T-helper 1 cell treated with Interleukin-12 subunit alpha and Interleukin-12 subunit beta and Interleukin-4 antibody, amounts not matched to agents 30 ng/mL and 1 ng/mL, for 36 hours (primary cell): Measurements from ENCODE around the gene KMT5B. TPM values are rescaled to one million over a fixed set of nuclear protein-coding genes. Genes with fewer than 3 reads are reported as not detected.

ENCODE experiments used
- intact Hi-C: fragments of 100-400 bp; cut with micrococcal nuclease; formaldehyde crosslinking; loops from one replicate; pipeline ENCODE4 v1.15.1; 2024
- total RNA-seq: library from RNA; stranded (reverse); gene quantifications from 2 replicates; pipeline ENCODE4 v1.2.3, GENCODE V29; 2022

Gene KMT5B
- total RNA-seq, 1 donor from 2014 or later: 36.7 TPM

DNA sequence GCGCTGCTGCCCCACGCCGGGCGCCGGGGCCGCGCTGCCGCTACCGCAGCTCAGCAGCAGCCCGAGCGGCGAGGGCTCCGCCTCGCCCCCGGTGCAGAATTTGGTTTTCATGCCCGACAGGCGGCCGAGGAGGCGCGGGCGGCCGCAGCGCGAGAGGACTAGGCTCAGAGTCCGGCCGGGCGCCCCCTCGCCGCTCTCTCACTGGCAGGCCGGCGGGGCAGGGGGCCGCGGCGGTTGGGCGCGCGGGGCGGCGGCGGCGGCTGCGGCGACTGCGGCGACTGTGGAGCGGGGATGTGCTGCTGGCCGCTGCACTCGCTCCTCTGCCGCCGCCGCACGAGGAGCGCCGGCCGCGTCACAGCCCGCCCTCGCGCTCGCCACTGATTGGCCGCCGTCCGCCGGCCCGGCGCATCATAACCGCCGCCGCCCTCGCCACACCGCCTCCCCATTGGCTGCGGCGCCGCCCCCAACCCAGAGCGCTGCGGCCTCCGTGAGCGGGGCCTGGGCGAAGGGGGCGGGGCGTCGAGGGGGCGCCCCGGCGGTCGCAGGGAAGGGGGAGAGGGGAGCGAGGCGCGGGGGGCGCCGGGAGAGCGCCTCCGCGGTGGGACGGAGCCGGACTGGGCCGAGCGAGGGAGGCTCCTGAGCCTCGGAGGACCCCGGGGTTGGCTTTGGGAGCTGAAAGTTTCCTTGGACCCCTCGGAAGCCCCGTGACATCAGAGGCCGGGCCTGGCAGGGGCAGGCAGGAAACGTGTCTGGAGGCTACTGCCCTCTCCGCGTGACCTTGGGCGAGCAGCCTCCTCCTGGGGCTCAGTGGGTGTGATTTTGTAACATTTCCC, 91.8 kb downstream of the KMT5B start, which contains the start of gene CHKA:
TSS of gene CHKA (minus strand) at position 322 of the 833 bp plus-strand sequence. CDS start at position 111, 211 bp downstream.
- intact Hi-C loops: loop anchor here (1.0 to 5.0 kb wide), 6 partner anchors 20 to 721 kb away; partner anchors contain the start of genes CPT1A, NDUFS8 and PPP6R3

- intact Hi-C loops: loop anchor here (1.0 to 5.0 kb wide), 6 partner anchors 20 to 722 kb away; partner anchors contain the start of genes CPT1A, NDUFS8 and PPP6R3
Observed at GRCh38 chr11:68120273-68121066, 92.6 kb downstream of the KMT5B start.

GRCh38 chr11:68118706-68119448, 94.2 kb downstream of the KMT5B start:
- intact Hi-C loops: no loop called here

- intact Hi-C loops: no loop called here
Observed at GRCh38 chr11:68117853-68118470, 95.1 kb downstream of the KMT5B start.

- intact Hi-C loops: no loop called here
Observed at GRCh38 chr11:68116974-68117373, 96.1 kb downstream of the KMT5B start.

GRCh38 chr11:68116126-68116525, 97.0 kb downstream of the KMT5B start:
- intact Hi-C loops: no loop called here

DNA sequence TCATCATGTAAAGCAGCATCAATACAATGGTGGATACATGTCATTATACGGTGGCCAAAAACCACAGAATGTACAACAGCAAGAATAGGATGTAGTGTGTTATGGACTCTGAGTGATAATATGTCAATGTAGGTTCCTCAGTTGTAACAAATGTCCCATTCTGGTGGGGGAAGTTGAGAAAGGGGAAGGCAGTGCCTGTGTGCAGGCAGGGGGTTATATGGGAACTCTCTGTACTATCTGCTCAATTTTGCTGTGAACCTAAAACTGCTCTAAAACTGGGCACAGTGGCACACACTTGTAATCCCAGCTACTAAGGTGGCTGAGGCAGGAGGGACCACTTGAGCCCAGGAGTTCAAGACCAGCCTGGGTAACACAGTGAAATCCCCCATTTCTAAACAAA, 97.8 kb downstream of the KMT5B start:
- intact Hi-C loops: no loop called here

DNA sequence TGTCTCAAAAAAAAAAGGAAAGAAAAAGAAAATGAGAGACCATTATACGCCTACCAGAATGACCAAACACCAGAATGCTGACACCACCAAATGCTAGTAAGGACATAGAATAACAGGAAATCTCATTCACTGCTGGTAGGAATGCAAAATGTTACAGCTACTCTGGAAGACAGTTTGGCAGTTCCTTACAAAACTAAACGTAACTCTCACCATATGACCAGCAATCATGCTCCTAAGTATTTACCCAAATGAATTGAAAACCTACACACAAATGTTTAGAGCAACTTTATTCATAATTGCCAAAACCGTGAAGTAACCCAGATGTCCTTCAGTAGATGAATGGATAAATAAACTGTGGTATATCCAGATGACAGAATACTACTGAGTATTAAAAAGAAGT, 99.1 kb downstream of the KMT5B start:
- intact Hi-C loops: no loop called here

- intact Hi-C loops: no loop called here
Observed at GRCh38 chr11:68107689-68108088, 105.4 kb downstream of the KMT5B start.

GRCh38 chr11:68106165-68106940, 106.7 kb downstream of the KMT5B start:
- intact Hi-C loops: no loop called here

Other genes with a start within 250 kb of the KMT5B start
- 26.3 and 28.1 TPM in 2 replicates for gene UNC93B1, start 209.2 kb downstream of the KMT5B start, total RNA-seq
- gene ALDH3B1, start 203.0 kb downstream of the KMT5B start, total RNA-seq: not detected in 2 replicates
- 126 and 130 TPM in 2 replicates for gene NDUFS8, start 182.6 kb downstream of the KMT5B start, total RNA-seq
- 245 and 247 TPM in 2 replicates for gene TCIRG1, start 174.3 kb downstream of the KMT5B start, total RNA-seq
- 7.2 and 9.0 TPM in 2 replicates for gene CHKA, start 91.9 kb downstream of the KMT5B start, total RNA-seq
- 23.9 and 28.3 TPM in 2 replicates for gene C11orf24, start 58.7 kb upstream of the KMT5B start, total RNA-seq
- 27.6 and 29.5 TPM in 2 replicates for gene LRP5, start 99.3 kb upstream of the KMT5B start, total RNA-seq
- 130 and 139 TPM in 2 replicates for gene PPP6R3, start 247.5 kb upstream of the KMT5B start, total RNA-seq